ENCODE data around the gene CHST9. TPM values are rescaled to one million over a fixed set of nuclear protein-coding genes. Genes with fewer than 3 reads are reported as not detected.
"Not testable (repeated sequence)": the region's sequence is repeated elsewhere in the genome, so short reads cannot be mapped to it uniquely, and the experiment has no call there.

Gene CHST9
- total RNA-seq, 1 experiment from 2014 or later: 0.06 TPM

DNA sequence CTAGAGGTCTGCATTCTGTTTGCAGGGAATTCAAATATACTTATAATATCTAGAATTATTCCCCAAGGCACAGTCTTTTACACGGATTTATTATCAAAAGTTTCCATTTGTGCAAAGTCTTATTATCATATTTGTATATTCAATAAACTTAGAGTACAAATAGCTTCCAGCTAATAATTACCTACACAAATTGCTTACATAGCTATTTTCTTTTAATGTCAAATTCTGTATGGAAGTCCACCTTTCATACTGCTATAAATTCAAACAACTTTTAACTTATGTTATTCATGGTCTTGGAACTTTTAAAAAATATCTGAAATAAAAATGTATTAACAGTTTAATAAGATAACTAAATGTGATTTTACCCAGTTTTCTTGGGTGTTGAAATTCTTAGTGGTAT is 13.1 kb downstream of the CHST9 start:
- no peak for DNase-seq (ENCODE audit: low read depth)

DNA sequence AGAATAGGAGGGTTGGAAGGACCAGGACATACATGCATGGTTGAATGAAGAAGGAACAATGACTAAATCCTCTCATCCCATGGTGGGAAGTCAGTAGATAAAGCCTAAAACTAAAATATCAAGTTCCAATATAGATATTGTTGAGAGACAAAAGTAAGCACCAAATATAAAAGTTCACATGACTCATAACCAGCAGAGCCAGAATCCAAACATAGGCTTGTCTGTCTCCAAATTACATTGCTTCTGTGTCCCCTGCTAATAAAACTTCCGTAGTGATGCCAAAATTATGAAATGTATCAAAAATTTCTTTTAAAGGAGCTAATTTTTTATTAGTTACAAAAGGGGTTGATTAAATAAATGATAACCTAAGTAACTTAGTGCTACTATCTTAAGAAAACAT is 19.7 kb downstream of the CHST9 start:
- no peak for DNase-seq (ENCODE audit: low read depth)

DNA sequence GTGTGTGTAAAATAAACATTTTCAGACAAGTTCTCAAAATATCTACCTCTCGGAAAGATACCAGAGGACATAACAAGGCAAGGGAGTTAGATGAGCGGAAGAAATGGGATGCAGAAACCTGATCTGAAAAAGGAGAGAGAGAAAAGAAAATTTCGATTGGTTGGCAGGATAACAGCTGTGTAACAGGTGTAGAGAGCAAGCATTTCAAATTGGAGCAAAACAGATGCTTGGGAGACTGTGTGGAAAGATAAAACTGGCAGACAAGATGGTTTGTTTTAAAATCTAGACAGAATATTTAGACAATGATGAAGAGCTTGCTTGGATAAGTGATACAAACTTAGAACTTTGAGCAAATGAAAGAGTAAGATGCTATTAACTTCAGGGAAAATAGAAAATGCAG is 20.2 kb downstream of the CHST9 start:
- no peak for DNase-seq (ENCODE audit: low read depth)

DNA sequence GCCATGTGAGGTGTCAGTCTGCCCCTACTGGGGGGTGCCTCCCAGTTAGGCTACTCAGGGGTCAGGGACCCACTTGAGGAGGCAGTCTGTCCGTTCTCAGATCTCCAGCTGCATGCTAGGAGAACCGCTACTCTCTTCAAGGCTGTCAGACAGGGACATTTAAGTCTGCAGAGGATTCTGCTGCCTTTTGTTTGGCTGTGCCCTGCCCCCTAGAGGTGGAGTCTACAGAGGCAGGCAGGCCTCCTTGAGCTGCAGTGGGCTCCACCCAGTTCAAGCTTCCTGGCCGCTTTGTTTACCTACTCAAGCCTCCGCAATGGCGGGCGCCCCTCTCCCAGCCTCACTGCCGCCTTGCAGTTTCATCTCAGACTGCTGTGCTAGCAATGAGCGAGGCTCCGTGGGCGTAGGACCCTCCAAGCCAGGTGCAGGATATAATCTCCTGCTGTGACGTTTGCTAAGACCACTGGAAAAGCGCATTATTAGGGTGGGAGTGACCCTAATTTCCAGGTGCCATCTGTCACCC is 21.9 kb downstream of the CHST9 start:
- DNase-seq (ENCODE audit: low read depth): peak; percentile 55

DNA sequence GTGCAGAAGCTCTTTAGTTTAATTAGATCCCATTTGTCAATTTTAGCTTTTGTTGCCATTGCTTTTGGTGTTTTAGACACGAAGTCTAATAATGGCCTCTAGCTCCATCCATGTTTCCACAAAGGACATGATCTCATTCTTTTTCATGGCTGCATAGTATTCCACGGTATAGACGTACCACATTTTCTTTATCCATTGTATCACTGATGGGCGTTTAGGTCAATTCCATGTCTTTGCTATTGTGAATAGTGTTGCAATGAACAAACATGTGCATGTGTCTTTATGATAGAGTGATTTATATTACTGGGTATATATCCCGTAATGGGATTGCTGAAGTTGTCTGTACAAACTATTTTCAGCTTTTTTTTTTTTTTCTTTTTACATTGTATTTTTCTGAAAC is 35.9 kb downstream of the CHST9 start:
- DNase-seq (ENCODE audit: low read depth): not testable (repeated sequence)

DNA sequence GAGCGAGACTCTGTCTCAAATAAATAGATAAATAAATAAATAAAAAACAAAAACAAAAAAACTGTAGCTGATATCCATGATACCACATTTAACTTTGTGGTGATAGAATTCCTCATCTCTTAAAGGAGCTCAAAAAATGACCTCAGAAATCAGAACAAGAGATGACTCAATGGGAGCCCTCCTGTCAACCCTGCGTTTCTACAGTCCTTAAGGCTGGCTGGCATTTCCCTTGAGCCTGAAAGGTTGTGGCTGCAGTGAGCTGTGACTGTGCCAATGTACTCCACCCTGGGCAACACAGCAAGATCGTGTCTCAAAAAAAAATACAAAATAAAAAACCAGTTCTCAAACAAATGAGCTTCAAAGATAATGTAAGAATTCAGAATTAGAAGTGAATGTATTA is 40.4 kb downstream of the CHST9 start:
- peak; percentile 14 for DNase-seq (ENCODE audit: low read depth)

DNA sequence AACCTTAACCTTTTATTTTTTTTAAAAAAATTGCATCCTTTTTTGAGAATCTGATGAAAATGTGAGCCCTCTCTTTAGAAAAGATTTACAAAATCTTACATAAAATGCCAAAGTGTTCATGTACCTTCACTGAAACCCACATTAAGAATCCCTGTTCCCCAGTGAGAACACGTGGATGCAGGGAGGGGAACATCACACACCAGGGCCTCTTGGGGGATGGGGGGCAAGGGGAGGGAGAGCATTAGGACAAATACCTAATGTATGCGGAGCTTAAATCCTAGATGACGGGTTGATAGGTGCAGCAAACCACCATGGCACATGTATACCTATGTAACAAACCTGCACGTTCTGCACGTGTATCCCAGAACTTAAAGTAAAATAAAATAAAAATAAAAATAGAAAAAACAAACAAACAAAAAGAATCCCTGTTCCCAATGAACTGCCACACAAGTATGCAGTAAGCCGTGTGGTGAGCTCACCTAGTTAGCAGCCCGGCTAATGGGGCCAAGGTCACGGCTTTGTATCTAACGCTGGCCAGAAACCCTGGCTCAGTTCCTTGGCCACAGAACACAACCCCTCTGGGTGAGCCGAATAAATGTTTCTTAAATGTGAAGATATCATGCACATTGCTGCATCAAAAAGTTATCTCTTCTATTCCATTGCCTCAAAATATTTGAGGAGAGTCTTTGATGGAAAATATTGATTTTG is 41.4 kb downstream of the CHST9 start:
- DNase-seq (ENCODE audit: low read depth): peak; percentile 12

DNA sequence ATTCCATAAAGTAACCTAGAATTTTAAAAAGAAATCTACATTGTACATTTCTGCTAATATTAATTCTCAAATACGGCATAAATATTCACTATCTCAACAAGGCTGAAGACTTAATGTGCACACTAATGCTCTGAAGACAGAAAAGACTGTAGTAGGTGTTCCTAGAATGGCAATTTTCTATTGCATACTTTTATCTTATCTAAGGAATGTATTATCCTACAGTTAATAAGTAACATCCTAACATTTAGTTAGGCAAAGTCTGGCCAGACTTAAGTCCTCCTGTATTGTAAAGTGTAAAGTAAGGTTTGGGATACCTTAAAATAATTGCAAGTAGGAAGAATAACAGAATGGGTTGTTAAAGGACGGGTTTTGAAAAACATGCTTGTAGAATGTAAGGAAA is 42.2 kb downstream of the CHST9 start:
- no peak for DNase-seq (ENCODE audit: low read depth)

DNA sequence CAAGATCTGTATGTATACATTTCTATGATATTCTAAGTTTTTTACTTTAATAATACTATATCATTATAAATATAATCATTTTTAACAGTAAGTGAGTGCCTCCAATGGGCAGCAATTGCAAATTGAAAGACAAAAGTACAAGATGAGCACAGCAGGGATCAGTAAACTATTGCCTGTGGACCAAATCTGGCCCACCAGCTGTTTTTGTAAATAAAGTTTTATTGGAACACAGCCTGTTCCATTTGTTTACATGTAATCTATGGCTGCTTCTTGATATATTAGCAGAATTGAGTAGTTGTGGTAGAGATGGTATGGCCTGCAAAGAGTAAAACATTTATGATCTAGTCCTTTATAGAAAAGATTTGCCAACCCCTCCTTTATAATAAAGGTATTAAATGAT is 43.2 kb downstream of the CHST9 start:
- DNase-seq (ENCODE audit: low read depth): no peak

DNA sequence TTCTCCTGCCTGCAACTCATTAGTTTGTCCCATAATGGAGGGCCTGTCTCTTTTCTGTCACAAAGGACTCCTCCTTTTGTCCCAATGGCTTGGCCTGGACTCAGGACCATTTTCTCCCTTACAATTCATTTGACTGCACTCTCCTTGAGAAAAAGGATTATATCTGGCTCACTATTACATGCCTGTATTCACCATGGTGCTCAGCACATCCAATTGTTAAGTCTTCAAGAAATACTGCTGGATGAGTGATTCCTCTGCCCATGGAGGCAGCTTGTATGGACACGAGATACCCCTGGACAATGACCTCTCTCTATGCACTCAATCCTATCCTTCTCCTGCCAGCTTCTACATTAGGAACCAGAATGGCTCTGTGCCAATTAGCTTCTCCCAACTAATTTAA is 47.0 kb downstream of the CHST9 start:
- no peak for DNase-seq (ENCODE audit: low read depth)

DNA sequence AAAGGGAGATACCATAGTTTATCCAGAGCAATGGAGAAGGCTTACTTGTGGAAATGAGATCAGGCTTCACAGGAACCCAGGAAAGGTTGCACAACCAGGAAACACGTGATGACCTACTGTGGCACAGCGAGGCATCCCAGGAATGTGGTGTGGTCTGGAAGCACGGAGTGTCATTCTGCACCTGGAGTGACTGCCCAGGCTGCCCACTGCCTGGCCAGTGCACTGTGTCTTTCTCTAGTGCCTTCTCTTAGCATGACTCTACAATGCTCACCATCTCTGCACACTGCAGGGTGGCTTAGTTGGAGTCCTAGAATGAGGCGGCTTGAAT is 48.9 kb downstream of the CHST9 start:
- DNase-seq (ENCODE audit: low read depth): peak; percentile 81

DNA sequence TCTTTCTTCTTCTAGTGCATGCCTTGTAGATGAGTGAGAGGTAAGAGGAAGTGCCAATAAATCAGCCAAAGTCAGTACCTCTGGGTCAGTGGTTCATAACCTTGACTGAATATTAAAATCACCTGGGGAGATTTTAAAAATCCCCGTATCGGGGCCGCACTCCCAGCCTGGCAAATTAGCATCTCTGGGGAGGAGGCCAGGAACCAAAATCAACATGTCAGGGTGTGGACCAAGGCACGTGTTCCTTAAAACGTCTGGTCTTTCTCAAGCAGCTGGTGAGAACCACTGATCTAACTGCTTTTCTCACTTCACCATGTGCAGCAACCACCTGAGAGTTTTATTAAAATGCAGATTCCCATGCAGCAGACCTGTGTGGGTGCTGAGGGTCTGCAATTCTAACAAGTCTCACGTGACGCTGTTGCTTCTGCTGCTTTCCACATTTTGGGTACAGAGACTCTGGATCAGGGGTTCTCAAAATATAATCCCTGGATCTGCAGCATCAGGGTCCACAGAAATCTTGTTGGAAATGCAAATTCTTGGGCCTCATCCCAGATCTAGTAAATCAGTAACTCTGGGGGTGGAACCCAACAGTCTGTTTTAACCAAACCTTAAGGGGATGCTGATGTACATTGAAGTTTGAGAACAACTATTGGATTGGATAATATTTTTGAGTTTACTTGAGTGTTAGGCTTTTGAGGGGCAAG is 49.5 kb downstream of the CHST9 start:
- no peak for DNase-seq (ENCODE audit: low read depth)

DNA sequence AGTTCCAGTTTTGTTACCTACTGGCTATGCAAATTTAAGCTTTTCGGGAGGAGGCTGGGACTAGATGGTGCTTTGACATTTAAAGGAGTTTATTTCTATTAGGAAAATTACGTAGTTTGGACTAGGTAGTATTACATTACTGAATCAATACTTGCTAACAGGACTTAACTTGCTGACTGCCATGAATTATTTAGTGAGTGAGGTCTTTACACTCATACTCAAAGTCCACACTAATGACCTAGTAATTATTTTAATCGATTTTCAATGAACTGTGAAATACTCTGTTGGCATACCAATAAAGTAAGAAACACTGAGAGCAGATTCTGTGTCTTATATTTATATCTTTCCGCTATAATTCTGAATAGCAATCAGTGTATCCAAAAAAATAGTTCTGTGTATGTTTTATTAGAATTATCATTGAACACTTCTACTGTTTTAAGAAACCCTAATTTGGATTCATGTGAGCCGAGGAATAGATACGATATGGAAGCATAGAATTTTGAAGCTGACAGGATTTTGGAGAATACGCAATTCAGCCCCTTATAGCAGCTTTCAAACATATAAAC is 55.0 kb downstream of the CHST9 start:
- DNase-seq (ENCODE audit: low read depth): no peak

DNA sequence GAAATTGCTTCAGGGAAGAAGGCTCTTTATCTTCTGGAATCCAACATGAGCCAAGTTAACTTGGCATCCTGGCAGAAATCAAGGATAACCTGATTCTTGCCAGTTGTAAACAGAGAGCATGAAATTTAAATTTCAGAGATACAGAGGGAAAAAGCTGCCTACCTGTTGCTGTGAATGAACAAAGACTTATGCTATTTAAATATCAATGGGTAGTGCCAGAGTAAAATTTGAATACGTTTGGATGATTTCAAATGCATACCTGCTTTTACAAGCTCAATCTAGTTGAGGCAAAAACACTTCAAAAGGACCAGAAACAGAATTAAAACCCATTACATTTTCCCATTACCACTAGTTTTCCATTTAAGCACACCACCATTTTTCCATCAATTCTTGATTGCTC is 60.9 kb downstream of the CHST9 start:
- no peak for DNase-seq (ENCODE audit: low read depth)

DNA sequence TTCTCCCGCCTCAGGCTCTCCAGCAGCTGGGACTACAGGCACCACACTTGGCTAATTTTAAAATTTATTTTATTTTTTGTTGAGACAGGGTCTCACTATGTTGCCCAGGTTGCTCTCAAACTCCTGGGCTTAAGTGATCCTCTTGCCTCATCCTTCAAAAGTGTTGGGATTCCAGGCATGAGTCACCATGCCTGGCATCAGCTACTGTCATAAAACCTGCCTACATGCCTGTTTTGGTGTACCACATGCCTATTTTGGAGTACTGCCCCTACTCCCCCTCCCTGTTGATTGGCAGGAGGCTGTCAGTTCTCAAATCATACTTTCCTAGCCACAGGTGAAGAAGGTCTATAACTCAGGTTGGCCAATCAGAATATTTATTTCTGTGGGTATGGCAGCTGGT is 64.0 kb downstream of the CHST9 start:
- peak; percentile 50 for DNase-seq (ENCODE audit: low read depth)

DNA sequence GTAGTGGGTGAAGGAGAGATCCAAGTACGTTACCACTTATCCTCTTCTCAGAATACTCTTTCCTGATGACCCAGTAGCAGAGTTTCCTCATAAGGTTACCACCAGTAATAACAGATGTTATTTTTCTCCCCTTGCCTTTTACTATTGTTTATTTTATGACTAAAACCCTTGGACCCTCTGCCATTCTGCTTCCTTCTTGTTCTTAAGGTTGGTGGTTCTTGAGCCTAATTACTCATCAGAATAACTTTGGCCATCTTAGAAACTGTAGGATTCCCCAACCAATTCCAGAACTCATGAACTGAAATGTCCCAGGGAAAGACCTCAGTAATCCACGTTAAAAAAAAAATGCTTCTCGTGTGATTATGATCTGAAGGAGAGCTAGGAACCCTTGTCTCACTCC is 64.9 kb downstream of the CHST9 start:
- DNase-seq (ENCODE audit: low read depth): peak; percentile 28

DNA sequence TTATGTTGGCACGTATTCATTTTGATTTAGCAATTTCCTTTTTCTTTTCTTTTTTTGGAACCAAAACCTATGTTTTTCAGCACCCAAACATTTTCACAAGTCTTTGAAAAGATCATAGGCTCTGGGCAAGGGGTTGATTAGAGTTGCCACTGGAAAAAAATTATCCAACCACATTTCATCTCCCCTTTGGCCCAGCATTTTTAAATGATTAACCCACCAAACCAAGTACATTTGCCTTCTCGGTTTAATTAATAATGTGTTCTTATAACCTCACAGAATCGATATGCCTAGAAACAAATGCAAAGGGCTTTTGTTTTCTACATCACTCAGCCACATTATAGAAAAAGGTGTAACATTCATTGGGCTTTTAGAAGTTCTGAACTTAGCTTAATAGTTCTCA is 66.1 kb downstream of the CHST9 start:
- no peak for DNase-seq (ENCODE audit: low read depth)

DNA sequence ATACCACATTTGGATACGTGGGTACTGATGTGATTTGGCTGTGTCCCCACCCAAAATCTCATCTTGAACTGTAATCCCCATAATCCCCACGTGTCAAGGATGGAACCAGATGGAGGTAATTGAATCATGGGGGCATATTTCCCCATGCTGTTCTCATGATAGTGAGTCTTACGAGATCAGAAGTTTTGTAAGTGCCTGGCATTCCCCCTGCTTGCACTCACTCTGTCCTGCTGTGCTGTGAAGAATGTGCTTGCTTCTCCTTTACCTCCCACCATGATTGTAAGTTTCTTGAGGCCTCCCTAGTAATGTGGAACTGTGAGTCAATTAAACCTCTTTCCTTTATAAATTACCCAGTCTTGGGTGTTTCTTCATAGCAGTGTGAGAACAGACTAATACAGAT is 70.3 kb downstream of the CHST9 start:
- DNase-seq (ENCODE audit: low read depth): no peak

DNA sequence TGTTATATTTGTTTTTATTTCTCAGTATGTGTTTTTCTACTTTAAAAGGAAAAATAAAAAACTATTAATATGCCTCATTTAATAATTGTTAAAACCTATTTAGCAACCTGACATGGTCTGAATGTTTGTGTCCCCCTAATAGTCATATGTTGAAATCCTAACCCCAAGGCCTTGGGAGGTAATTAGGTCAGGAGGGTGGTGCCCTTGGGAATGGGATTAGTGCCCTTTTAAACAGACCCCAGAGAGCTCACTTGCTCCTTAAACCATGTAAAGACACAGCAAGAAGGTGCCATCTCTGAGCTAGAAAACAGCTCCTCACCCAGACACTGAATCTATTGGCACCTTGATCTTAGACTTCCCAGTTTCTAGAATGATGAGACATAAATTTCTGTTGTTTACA is 71.8 kb downstream of the CHST9 start:
- no peak for DNase-seq (ENCODE audit: low read depth)

DNA sequence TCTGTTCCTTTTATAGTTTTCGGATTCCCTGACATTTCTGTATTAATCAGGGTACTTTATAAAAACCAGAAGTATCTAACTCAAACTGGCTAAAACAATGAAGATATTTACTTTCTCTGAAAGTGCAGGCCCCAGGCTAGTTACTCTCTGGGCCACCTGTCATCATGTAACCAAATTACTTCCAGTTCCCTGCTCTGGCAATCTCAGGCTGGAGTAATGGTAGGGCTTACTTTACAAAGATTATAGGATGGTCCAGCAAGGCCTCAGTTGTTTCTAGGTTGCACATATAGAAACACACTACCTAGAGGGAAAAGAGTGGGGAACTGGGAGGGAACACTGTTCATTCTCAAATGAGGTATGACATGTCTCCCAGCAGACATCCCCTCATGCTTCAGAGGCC is 74.8 kb downstream of the CHST9 start:
- no peak for DNase-seq (ENCODE audit: low read depth)

DNA sequence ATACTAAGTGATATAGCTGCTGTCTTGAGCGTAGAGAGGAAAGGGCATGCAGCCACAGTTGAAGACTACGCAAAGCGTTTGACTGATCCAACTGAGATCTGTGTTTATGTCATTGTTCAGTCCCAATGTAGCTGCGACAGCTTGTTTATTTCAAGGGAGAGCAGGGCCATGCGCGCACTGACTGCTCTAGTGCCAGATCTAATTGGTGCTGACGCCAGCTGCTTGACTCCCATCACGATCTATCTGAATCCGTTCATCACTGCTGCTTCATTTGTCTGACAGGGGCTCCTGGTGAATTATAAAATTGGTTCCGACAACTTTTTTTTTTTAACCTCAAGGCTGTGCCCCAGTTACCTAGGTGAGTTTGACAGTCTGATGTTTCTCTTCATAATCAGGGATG is 75.7 kb downstream of the CHST9 start:
- DNase-seq (ENCODE audit: low read depth): no peak

DNA sequence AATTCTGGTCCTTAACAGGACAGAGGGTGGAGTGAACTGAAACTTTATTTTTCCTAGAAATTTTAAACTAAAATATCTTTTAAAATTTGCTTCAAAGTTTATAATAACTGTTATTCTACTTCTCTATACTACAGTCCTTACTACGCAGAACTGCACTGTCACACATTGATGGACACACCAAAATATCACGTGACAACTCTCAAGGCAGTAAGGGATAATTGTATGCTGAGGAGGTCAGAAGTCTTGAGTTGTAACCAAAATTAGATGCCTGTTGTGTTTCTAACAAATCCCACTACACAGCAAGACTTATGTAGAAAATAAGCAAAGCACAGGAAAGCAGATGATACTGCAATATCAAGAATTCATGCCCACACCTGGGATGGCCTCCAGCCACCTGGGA is 76.3 kb downstream of the CHST9 start:
- DNase-seq (ENCODE audit: low read depth): no peak

DNA sequence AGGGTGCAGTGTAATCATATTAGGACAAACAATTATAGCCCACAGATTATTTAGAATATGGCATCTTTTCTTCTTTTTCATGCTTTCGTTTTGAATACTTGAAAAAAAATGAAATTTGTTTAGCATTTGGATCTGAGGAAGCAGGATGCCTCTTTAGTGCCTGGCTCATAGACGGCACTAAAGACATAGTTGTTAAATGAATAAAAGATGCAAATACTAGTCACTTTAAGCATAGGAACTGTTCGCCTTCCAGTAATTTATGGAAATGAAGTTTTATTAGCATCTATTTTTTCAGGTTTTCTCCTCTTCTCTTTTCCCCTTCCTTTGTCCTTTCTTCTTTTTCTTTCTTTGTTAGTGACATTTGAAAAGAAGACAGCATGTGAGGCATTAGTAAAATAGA is 80.4 kb downstream of the CHST9 start:
- DNase-seq (ENCODE audit: low read depth): no peak
